DND-41 (cell line): ENCODE results near the gene POU2F1.

Experiments used
- ATAC-seq: fragments of 200-7000 bp; cut with Tn5 transposase; 3 replicates; pipeline ENCODE4 v1.9.1; 2021; ENCODE audit warnings: low read depth; ENCODE audit not compliant: insufficient read depth
- DNase-seq: peaks from one replicate; pipeline ENCODE4 v3.0.0-alpha.2; 2020
- H2AFZ ChIP-seq: 2 replicates; pipeline ENCODE4 v1.6.0; 2012; ENCODE audit warnings: low read depth, low read length
- H3K27ac ChIP-seq: 2 replicates; pipeline ENCODE4 v1.5.1; 2012; ENCODE audit warnings: low read length, inconsistent platforms
- H3K27me3 ChIP-seq: fragments of 200-600 bp; sonication (generic); 2 replicates; pipeline ENCODE4 v1.6.0; 2012; ENCODE audit warnings: low read length, mild to moderate bottlenecking, inconsistent platforms; ENCODE audit not compliant: insufficient read depth, poor library complexity
- H3K36me3 ChIP-seq: 2 replicates; pipeline ENCODE4 v1.5.1; 2012; ENCODE audit warnings: low read length, inconsistent platforms; ENCODE audit not compliant: insufficient read depth
- H3K4me1 ChIP-seq: 2 replicates; pipeline ENCODE4 v1.5.1; 2012; ENCODE audit warnings: mild to moderate bottlenecking, low read length; ENCODE audit not compliant: insufficient read depth
- H3K4me2 ChIP-seq: 2 replicates; pipeline ENCODE4 v1.6.0; 2012; ENCODE audit warnings: mild to moderate bottlenecking, moderate library complexity, low read length, inconsistent platforms; ENCODE audit not compliant: insufficient read depth
- H3K4me3 ChIP-seq, 2 experiments: fragments of 200-600 bp in 1 of 2; shearing (Covaris generic) in 1 of 2; 2 replicates each; pipeline ENCODE4 v1.5.1; 2012 to 2016; ENCODE audit warnings: inconsistent platforms in 2 of 2, low read length in 2 of 2, mild to moderate bottlenecking in 2 of 2, low read depth in 1 of 2, moderate library complexity in 1 of 2
- H3K79me2 ChIP-seq: 2 replicates; pipeline ENCODE4 v1.6.0; 2012; ENCODE audit warnings: low read length, inconsistent platforms; ENCODE audit not compliant: insufficient read depth
- H3K9ac ChIP-seq: 2 replicates; pipeline ENCODE4 v1.6.0; 2012; ENCODE audit warnings: low read depth, mild to moderate bottlenecking, inconsistent platforms, low read length, moderate library complexity
- H3K9me3 ChIP-seq: 2 replicates; pipeline ENCODE4 v1.5.1; 2012; ENCODE audit warnings: low read length, moderate library complexity, mild to moderate bottlenecking, inconsistent platforms; ENCODE audit not compliant: insufficient read depth, severe bottlenecking
- H4K20me1 ChIP-seq: 2 replicates; pipeline ENCODE4 v1.6.0; 2012; ENCODE audit warnings: low read length; ENCODE audit not compliant: insufficient read depth
- CTCF ChIP-seq: IDR thresholded peaks from 2 replicates; pipeline ENCODE4 v1.5.1; 2012; ENCODE audit warnings: borderline replicate concordance, low read length, moderate library complexity, mild to moderate bottlenecking; ENCODE audit not compliant: poor library complexity, severe bottlenecking; ENCODE audit errors: extremely low read depth
- EZH2 ChIP-seq: IDR thresholded peaks from 3 replicates; pipeline ENCODE4 v1.6.1; 2012; ENCODE audit warnings: borderline replicate concordance, low read depth, mild to moderate bottlenecking, moderate library complexity, low read length, inconsistent platforms; ENCODE audit not compliant: severe bottlenecking

Gene POU2F1

GRCh38 chr1:167231873-167232450 is 11.3 kb downstream of the POU2F1 start:
- Histone ChIP-seq H3K4me3 (no peak overlapping the region), H3K4me1 (no peaks in the 10 kb centered on the region), H3K4me2 (no peak overlapping the region), H3K9ac (no peak overlapping the region), H3K79me2 (peaks cover 96% of the 10 kb centered on the region), H3K9me3 (no peaks in the 10 kb centered on the region), H3K27me3 (no peaks in the 10 kb centered on the region), H3K36me3 (no peaks in the 10 kb centered on the region), H3K27ac (no peak overlapping the region), H2AFZ (no peak overlapping the region), H4K20me1 (peaks cover 42% of the 10 kb centered on the region; the same call in 1 of the 2 replicates)
- no peak for DNase-seq
- no peak for TF ChIP-seq CTCF
- TF ChIP-seq EZH2: no peak
- ATAC-seq: no peak

GRCh38 chr1:167232801-167233200 is 12.1 kb downstream of the POU2F1 start:
- H3K9ac ChIP-seq: no peak overlapping the region

GRCh38 chr1:167233373-167233772 is 12.7 kb downstream of the POU2F1 start:
- Histone ChIP-seq H3K9me3 (no peaks in the 10 kb centered on the region), H4K20me1 (peaks cover 38% of the 10 kb centered on the region; the same call in 1 of the 2 replicates), H3K4me3 (no peak overlapping the region), H3K27me3 (no peaks in the 10 kb centered on the region), H2AFZ (no peak overlapping the region), H3K36me3 (no peaks in the 10 kb centered on the region), H3K79me2 (peaks cover 94% of the 10 kb centered on the region), H3K4me2 (no peak overlapping the region), H3K27ac (no peak overlapping the region), H3K9ac (no peak overlapping the region), H3K4me1 (no peaks in the 10 kb centered on the region)
- DNase-seq (no peak), ATAC-seq (no peak)
- TF ChIP-seq EZH2: no peak

More at GRCh38 chr1:167232801-167233200, 12.1 kb downstream of the POU2F1 start:
- H4K20me1 ChIP-seq: peaks cover 43% of the 10 kb centered on the region; the same call in 1 of the 2 replicates
- H2AFZ ChIP-seq: no peak overlapping the region
- no peak for ATAC-seq
- no peaks in the 10 kb centered on the region for H3K27me3 ChIP-seq
- no peaks in the 10 kb centered on the region for H3K36me3 ChIP-seq
- DNase-seq: no peak
- no peaks in the 10 kb centered on the region for H3K4me1 ChIP-seq
- peaks cover 95% of the 10 kb centered on the region for H3K79me2 ChIP-seq
- TF ChIP-seq CTCF (no peak), EZH2 (no peak)
- H3K4me2 ChIP-seq: no peak overlapping the region
- H3K27ac ChIP-seq: no peak overlapping the region
- no peaks in the 10 kb centered on the region for H3K9me3 ChIP-seq
- H3K4me3 ChIP-seq: no peak overlapping the region

GRCh38 chr1:167237000-167237399 is 16.3 kb downstream of the POU2F1 start:
- no peak overlapping the region for H3K9ac ChIP-seq
- H3K79me2 ChIP-seq: peaks cover 90% of the 10 kb centered on the region
- H3K27me3 ChIP-seq: no peaks in the 10 kb centered on the region
- no peak overlapping the region for H3K27ac ChIP-seq
- no peak for DNase-seq
- TF ChIP-seq CTCF (no peak), EZH2 (no peak)
- H3K36me3 ChIP-seq: no peaks in the 10 kb centered on the region
- no peaks in the 10 kb centered on the region for H3K4me1 ChIP-seq
- no peak for ATAC-seq
- H3K4me2 ChIP-seq: no peak overlapping the region
- H2AFZ ChIP-seq: no peak overlapping the region
- peaks cover 23% of the 10 kb centered on the region; the same call in 1 of the 2 replicates for H4K20me1 ChIP-seq
- H3K4me3 ChIP-seq: no peak overlapping the region
- H3K9me3 ChIP-seq: no peaks in the 10 kb centered on the region
